A549 (cell line): Measurements from ENCODE around the gene LARP1B. TPM values are rescaled to one million over a fixed set of nuclear protein-coding genes. Genes with fewer than 3 reads are reported as not detected.
A peak's percentile ranks its signal among the peaks of the same experiment; 100 is the strongest.

ENCODE experiments used
- ATAC-seq, 2 experiments: fragments of 200-7000 bp in 1 of 2; fragments of >200 bp in 1 of 2; cut with Nextera tagmentation in 1 of 2; cut with Tn5 transposase in 1 of 2; 3 replicates each; pipeline versions ENCODE4 v1.8.0 to v1.9.1; 2018 to 2020; ENCODE audit warnings: mild to moderate bottlenecking in 1 of 2, moderate library complexity in 1 of 2
- CTCF ChIA-PET: fragments of 300-600 bp; sonication (Branson Sonifier 250); formaldehyde crosslinking; extraction: SDS; loops from one replicate; lab custom pipeline; 2021; ENCODE audit warnings: antibody characterized with exemption, inconsistent platforms; lab: Yijun Ruan, JAX
- POLR2A ChIA-PET: fragments of 350-600 bp; formaldehyde crosslinking; extraction: SDS; loops from one replicate; lab custom pipeline; 2021; ENCODE audit warnings: antibody characterized with exemption, inconsistent platforms; lab: Yijun Ruan, JAX
- DNase-seq, 2 experiments: peaks; one replicate each; pipeline versions ENCODE4 v3.0.0 to v3.0.0-alpha.2; 2011 to 2016; ENCODE audit warnings: low read depth in 1 of 2, low spot score in 1 of 2
- FAIRE-seq: peaks from 2 replicates; lab custom pipeline; 2011; peaks lifted over from hg19 to GRCh38; lab: Jason Lieb, UNC
- H3K27ac ChIP-seq, 2 experiments: fragments of >200 bp; sonication (Bioruptor Twin); formaldehyde crosslinking; 3 replicates each; pipeline ENCODE4 v1.5.1; 2016 to 2017
- H3K4me1 ChIP-seq: fragments of >200 bp; sonication (Bioruptor Twin); formaldehyde crosslinking; 3 replicates; pipeline ENCODE4 v1.6.1; 2016
- H3K4me2 ChIP-seq: fragments of >200 bp; sonication (Bioruptor Twin); formaldehyde crosslinking; 3 replicates; pipeline ENCODE4 v1.6.1; 2016
- H3K4me3 ChIP-seq: fragments of >200 bp; sonication (Bioruptor Twin); formaldehyde crosslinking; 3 replicates; pipeline ENCODE4 v1.5.1; 2016
- H3K9me3 ChIP-seq: fragments of >200 bp; sonication (Bioruptor Twin); formaldehyde crosslinking; 3 replicates; pipeline ENCODE4 v1.6.1; 2016
- ATOH8 ChIP-seq: fragments of 250-450 bp; sonication (Bioruptor Pico); IDR thresholded peaks from 2 replicates; pipeline ENCODE4 v1.5.0; 2020; ENCODE audit warnings: low read depth, mild to moderate bottlenecking, moderate library complexity
- BCL3 ChIP-seq: fragments of >200 bp; sonication (Bioruptor Twin); formaldehyde crosslinking; IDR thresholded peaks from 3 replicates; pipeline ENCODE4 v1.6.1; 2016
- CBX8 ChIP-seq: fragments of 200-600 bp; sonication (generic); IDR thresholded peaks from 2 replicates; pipeline ENCODE4 v1.6.1; 2016
- CEBPB ChIP-seq, 2 experiments: fragments of >200 bp in 1 of 2; sonication (Bioruptor Twin) in 1 of 2; formaldehyde crosslinking in 1 of 2; IDR thresholded peaks; 2 replicates each; pipeline ENCODE4 v1.6.1; 2012 to 2016
- CTCF ChIP-seq: fragments of >200 bp; sonication (Bioruptor Twin); formaldehyde crosslinking; IDR thresholded peaks from 3 replicates; pipeline ENCODE4 v1.5.1; 2016
- E2F6 ChIP-seq: IDR thresholded peaks from 2 replicates; pipeline ENCODE4 v1.6.1; 2012; ENCODE audit warnings: low read depth, borderline replicate concordance
- EHF ChIP-seq: fragments of 250-450 bp; sonication (Bioruptor Pico); IDR thresholded peaks from 2 replicates; pipeline ENCODE4 v1.5.0; 2020; ENCODE audit warnings: mild to moderate bottlenecking
- EP300 ChIP-seq, 2 experiments: fragments of >200 bp; sonication (Bioruptor Twin); formaldehyde crosslinking; IDR thresholded peaks; 2 replicates in 1 of 2; 3 replicates in 1 of 2; pipeline ENCODE4 v1.6.1; 2016 to 2017
- GATA3 ChIP-seq: IDR thresholded peaks from 2 replicates; pipeline ENCODE4 v1.6.1; 2012; ENCODE audit warnings: borderline replicate concordance
- HEYL ChIP-seq: fragments of 250-450 bp; sonication (Bioruptor Pico); IDR thresholded peaks from 2 replicates; pipeline ENCODE4 v1.8.0; 2021; ENCODE audit warnings: mild to moderate bottlenecking, moderate library complexity
- HOXA7 ChIP-seq: fragments of 250-450 bp; sonication (Bioruptor Pico); IDR thresholded peaks from 2 replicates; pipeline ENCODE4 v1.5.0; 2020; ENCODE audit warnings: mild to moderate bottlenecking, moderate library complexity
- HOXB5 ChIP-seq: fragments of 250-450 bp; sonication (Bioruptor Pico); IDR thresholded peaks from 2 replicates; pipeline ENCODE4 v1.5.0; 2020; ENCODE audit warnings: mild to moderate bottlenecking, moderate library complexity
- KDM1A ChIP-seq: fragments of 200-600 bp; sonication (generic); IDR thresholded peaks from 2 replicates; pipeline ENCODE4 v1.6.1; 2016; ENCODE audit warnings: low read depth, mild to moderate bottlenecking
- MAFK ChIP-seq: fragments of 450-650 bp; IDR thresholded peaks from 2 replicates; pipeline ENCODE4 v1.6.1; 2014; ENCODE audit not compliant: partially characterized antibody
- MAX ChIP-seq: IDR thresholded peaks from 2 replicates; pipeline ENCODE4 v1.6.1; 2012
- MAZ ChIP-seq: fragments of 150-350 bp; IDR thresholded peaks from 2 replicates; pipeline ENCODE4 v1.6.1; 2014; ENCODE audit warnings: antibody characterized with exemption, low read depth, low read length, borderline replicate concordance
- MYC ChIP-seq: IDR thresholded peaks from 2 replicates; pipeline ENCODE4 v1.6.1; 2012; ENCODE audit warnings: mild to moderate bottlenecking, inconsistent platforms, low read length, improper control_type of control experiment, borderline replicate concordance
- NFE2L2 ChIP-seq: fragments of 150-350 bp; conservative IDR thresholded peaks from 2 replicates; pipeline ENCODE4 v1.6.1; 2014; ENCODE audit warnings: low read length
- PBX3 ChIP-seq: IDR thresholded peaks from 2 replicates; pipeline ENCODE4 v1.6.1; 2012
- POLR2A ChIP-seq: IDR thresholded peaks from 2 replicates; pipeline ENCODE4 v1.6.1; 2012; ENCODE audit warnings: mild to moderate bottlenecking, low read length
- POLR2AphosphoS2 ChIP-seq: conservative IDR thresholded peaks from 2 replicates; pipeline ENCODE4 v1.6.1; 2012; ENCODE audit warnings: low read length, improper control_type of control experiment, inconsistent platforms
- RARB ChIP-seq: fragments of 250-450 bp; sonication (Bioruptor Pico); IDR thresholded peaks from 2 replicates; pipeline ENCODE4 v1.8.0; 2021; ENCODE audit warnings: mild to moderate bottlenecking, moderate library complexity
- SREBF2 ChIP-seq: fragments of 450-650 bp; IDR thresholded peaks from 2 replicates; pipeline ENCODE4 v1.6.1; 2014; ENCODE audit warnings: mild to moderate bottlenecking, moderate library complexity
- TFCP2L1 ChIP-seq: fragments of 250-450 bp; sonication (Bioruptor Pico); IDR thresholded peaks from 2 replicates; pipeline ENCODE4 v1.5.0; 2021; ENCODE audit warnings: mild to moderate bottlenecking
- TP53 ChIP-seq: fragments of 250-450 bp; sonication (Bioruptor Pico); IDR thresholded peaks from 2 replicates; pipeline ENCODE4 v1.5.0; 2021; ENCODE audit warnings: mild to moderate bottlenecking, moderate library complexity
- ZNF302 ChIP-seq: fragments of 250-450 bp; sonication (Bioruptor Pico); IDR thresholded peaks from 2 replicates; pipeline ENCODE4 v1.9.0; 2021; ENCODE audit warnings: inconsistent platforms, mild to moderate bottlenecking, moderate library complexity
- WGBS: methylation state at CpG from one replicate; pipeline ENCODE4 v1.1.6; 2017; ENCODE audit errors: missing lambda C conversion rate; 5-methylcytosine and 5-hydroxymethylcytosine counted together
- polyA plus RNA-seq, 4 experiments: library from polyadenylated mRNA; depleted of rRNA in 3 of 4; stranded (reverse); fragments of >200 nt; fragmentation: RNase III in 1 of 4; extraction: RNeasy Plus Mini Kit Qiagen cat#74134 plus additional on column Dnase treatment in 1 of 4; gene quantifications; 2 replicates in 3 of 4; 3 replicates in 1 of 4; pipeline ENCODE4 v1.2.3, GENCODE V29; 2011 to 2017

The LARP1B gene
- polyA plus RNA-seq, 2 of the 4 experiments (the other 2 are of a cell fraction): 8.6 to 25.6 TPM

- no peak; a peak in 1 of 5 replicates for TF ChIP-seq EP300 (IDR thresholded peaks at IDR 0.05)
These were observed 180.4 kb downstream of the LARP1B start (continued) for GRCh38 chr4:128241425-128241913.

GRCh38 chr4:128241981-128242380 lies 180.9 kb downstream of the LARP1B start:
- Histone ChIP-seq H3K4me2 (peak overlapping the region; percentile 56), H3K9me3 (no peaks in the 10 kb centered on the region; the same call in 2 of the 3 replicates), H3K27ac (peak overlapping the region; percentile 68 to 78; a peak in 5 of 6 replicates), H3K4me1 (peaks cover 21% of the 10 kb centered on the region), H3K4me3 (no peak overlapping the region)
- ATAC-seq: no peak
- no peak for DNase-seq
- 79% methylated on average over 3 of the region's 3 CpGs for WGBS
- ChIA-PET CTCF (interaction anchor here (1.2 kb wide), 1 partner anchor 186 kb away, joined by 3 read pairs; no protein-coding TSS in a partner anchor), POLR2A (interaction anchor here (0.8 kb wide), 1 partner anchor 44 kb away, joined by 5 read pairs; no protein-coding TSS in a partner anchor)
- no peak for FAIRE-seq
- no peak for TF ChIP-seq MYC
- TF ChIP-seq SREBF2: no peak
- TF ChIP-seq ZNF302 (CRISPR knock-in tag): no peak
- TF ChIP-seq HOXB5 (CRISPR knock-in tag): no peak

GRCh38 chr4:128242601-128243000 lies 181.5 kb downstream of the LARP1B start:
- Histone ChIP-seq H3K27ac (peak overlapping the region; percentile 68 to 78; a peak in 5 of 6 replicates), H3K4me1 (peaks cover 21% of the 10 kb centered on the region), H3K9me3 (no peaks in the 10 kb centered on the region; the same call in 2 of the 3 replicates), H3K4me2 (no peak overlapping the region), H3K4me3 (no peak overlapping the region)
- no peak for DNase-seq
- ChIA-PET POLR2A (no interaction called here), CTCF (no interaction called here)
- 86% methylated on average over 4 of the region's 4 CpGs for WGBS
- no peak for ATAC-seq
- FAIRE-seq: no peak
- TF ChIP-seq NFE2L2 (no peak), PBX3 (no peak), EHF (CRISPR knock-in tag) (no peak), POLR2AphosphoS2 (no peak), HOXB5 (CRISPR knock-in tag) (no peak), ATOH8 (CRISPR knock-in tag) (no peak), CBX8 (no peak), TFCP2L1 (CRISPR knock-in tag) (no peak), CTCF (no peak), MAZ (no peak), GATA3 (no peak)

- WGBS: 53% methylated on average over 2 of the region's 2 CpGs
- Histone ChIP-seq H3K4me2 (no peak overlapping the region), H3K4me3 (no peak overlapping the region), H3K4me1 (peaks cover 21% of the 10 kb centered on the region), H3K27ac (peak overlapping the region in 1 of 2 experiments; percentile 63; a peak in 3 of 6 replicates), H3K9me3 (peaks cover 5% of the 10 kb centered on the region; the same call in 1 of the 3 replicates)
- DNase-seq: no peak
- ATAC-seq: peak in 1 of 2 experiments; percentile 44; a peak in 3 of 6 replicates
- POLR2A ChIA-PET: no interaction called here
- CTCF ChIA-PET: interaction anchor here (0.9 kb wide), 1 partner anchor 647 kb away, joined by 5 read pairs; no protein-coding TSS in a partner anchor
- no peak for FAIRE-seq
- TF ChIP-seq KDM1A: no peak
- TF ChIP-seq MAFK: no peak
- no peak for TF ChIP-seq MAZ
- no peak for TF ChIP-seq RARB (CRISPR knock-in tag)
- no peak for TF ChIP-seq HOXA7 (CRISPR knock-in tag)
- TF ChIP-seq PBX3: no peak
- TF ChIP-seq POLR2A: no peak
- no peak for TF ChIP-seq BCL3
- TF ChIP-seq MAX: no peak
- no peak for TF ChIP-seq SREBF2
- no peak for TF ChIP-seq CEBPB (IDR thresholded peaks at IDR 0.05)
- no peak for TF ChIP-seq E2F6
- no peak for TF ChIP-seq HEYL (CRISPR knock-in tag)
- no peak for TF ChIP-seq TP53
These were observed 183.3 kb downstream of the LARP1B start for GRCh38 chr4:128244379-128244778.
